ENCODE data around the gene SDK1.
"Not testable (repeated sequence)": the region's sequence is repeated elsewhere in the genome, so short reads cannot be mapped to it uniquely, and the experiment has no call there.

The SDK1 gene

DNA sequence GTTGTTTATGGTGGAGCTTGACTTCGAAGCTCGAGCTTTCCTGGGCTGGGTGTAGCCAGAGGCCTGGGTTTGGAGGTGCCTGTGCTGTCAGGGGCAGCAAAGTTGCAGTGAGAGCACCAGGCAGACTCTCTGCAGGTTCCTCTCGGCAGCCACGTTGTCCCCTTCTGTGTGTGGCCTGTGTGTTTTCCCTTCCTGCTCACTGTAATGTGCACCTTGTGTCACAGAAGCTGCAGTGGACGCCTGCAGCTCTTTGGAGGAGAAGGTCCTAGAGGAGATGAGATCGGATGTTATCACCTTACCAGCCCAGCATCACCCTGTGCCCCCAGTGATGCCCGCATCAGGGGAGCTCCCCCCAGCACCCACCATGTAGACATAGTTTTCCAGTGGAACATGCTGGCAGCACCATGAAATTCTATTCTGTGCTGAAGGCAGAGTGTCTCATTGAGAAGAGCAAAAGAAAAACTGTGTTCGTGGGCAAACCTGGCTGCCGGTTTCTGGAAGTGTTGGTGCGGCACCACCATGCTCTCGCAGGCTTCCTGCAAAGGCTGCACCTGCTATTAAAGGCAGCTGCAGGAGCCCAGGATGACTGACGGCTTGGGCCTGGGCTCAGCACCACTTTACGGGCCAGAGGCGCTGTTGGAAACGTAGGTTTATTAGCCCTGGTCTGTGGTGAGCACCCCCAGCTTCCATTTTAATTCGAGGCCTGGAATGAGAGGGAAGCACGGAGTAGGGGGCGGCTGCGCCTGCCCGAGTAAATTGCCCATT lies 771.3 kb downstream of the SDK1 start:
- no peak for DNase-seq (ENCODE audit: low read depth in 3 of 3)

DNA sequence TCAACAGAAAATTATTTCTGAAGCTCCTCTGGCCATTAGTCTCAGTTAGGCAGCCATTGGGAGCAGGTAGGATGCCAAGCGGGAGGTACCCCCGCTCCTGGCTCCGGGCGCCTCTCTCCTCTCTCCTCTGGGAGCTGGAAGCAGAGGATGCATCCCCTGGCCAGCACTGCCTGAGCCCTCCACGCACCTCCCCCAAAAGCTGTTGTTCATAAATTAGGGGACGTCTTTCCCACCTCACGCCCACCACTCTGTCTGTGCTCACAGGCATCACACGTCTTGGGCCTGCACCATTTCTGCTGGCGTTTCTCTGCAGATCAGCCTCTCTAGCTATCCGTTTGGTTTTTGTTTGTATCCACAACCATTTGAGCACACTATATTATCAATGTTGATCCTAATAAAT lies 772.0 kb downstream of the SDK1 start:
- DNase-seq (ENCODE audit: low read depth in 3 of 3), result no peak

DNA sequence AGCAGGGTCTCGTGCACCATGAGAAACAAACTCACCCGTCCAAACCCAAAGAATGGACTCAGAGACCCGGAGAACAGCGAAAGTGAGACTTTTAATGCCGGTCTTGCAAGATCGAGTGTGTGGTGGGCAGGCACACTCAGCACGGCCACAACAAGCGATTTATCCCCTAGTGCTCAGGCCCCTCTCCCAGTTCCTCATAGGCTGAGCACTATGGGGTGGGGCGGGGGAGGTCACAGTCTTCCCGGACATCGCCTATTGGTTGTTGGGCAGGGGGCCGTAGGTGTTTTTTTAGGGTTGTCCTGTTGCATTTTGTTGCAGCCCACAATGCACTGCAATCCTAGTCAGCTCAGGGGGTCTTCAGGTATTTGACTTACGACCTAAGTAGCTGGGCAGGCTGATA lies 772.7 kb downstream of the SDK1 start:
- no peak for DNase-seq (ENCODE audit: low read depth in 3 of 3)

DNA sequence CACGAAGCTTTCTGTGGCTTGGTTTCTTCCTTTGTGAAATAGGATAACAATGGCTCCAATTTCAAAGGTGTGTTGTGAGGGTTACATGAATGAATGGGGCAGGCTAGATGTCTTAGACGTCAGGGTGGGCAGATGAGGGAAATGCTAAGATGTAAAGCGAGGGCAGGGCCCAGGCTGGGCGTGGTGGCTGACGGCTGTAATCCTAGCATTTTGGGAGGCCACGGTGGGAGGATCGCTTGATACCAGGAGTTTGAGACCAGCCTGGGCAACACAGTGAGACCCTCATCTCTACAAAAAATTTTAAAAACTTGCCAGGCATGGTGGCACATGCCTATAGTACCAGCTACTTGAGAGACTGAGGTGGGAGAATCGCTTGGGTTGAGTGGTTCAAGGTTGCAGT lies 773.4 kb downstream of the SDK1 start:
- DNase-seq (ENCODE audit: low read depth in 3 of 3), result no peak

DNA sequence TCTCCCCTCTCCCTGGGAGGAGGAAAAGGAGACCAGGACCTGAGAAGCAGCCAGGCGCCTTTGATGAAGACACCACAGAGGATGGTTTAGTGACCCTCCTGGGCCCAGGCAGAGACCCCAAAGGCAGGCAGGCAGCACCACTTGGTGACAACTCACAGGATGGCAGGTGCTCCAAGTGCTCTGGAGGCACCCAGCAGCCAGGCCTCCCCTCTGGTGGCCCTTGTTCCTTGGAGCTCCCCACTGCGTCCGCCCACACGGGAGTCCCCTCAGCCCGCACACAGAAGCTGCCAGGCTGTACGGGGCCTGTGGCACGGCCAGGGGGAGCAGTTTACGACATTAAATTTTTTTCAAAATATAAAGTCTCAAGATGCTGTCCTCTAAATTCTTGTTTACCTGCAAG lies 773.9 kb downstream of the SDK1 start:
- DNase-seq (ENCODE audit: low read depth in 3 of 3), result no peak

DNA sequence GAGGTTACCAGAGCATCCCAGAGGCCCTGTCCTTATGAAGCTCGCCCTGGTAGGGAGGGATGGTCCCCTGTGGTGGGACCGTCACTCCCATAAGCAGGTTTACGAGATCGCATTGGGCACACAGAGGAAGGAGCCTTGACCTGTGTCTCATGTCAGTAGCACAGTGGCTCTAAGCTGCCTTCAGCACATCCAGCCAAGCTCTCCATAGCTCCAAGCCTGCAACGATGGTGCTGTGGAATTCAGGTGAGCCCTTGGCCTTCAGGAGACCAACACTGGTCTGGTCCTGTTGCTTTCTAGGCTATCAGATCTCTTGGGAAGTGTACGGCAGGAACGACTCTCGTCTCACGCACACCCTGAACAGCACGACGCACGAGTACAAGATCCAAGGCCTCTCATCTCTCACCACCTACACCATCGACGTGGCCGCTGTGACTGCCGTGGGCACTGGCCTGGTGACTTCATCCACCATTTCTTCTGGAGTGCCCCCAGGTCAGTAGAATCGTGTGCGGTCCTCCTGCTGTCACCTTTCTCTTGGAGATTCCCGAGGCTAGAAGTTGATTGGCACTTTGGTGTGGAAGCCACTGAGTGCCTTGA lies 775.7 kb downstream of the SDK1 start:
- DNase-seq (ENCODE audit: low read depth in 3 of 3), result no peak

DNA sequence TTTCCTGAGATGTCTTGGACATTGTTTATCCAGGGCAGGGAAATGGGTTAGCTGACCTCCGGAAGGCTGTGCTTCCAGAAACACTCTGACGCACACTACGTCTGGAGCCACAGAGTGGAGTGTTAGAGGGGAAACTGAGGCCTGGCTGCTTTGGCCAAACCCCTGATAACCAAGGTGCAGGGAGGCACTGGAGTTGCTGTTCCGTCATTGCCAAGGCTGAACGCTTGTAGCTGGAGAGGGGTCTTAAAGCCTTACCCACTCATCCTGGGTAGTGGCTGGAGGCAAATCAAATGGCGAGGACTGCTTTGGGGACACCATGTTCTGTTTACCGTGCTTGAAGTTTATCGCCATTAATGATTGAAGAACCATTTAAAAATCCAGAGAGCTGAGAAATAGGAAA lies 776.9 kb downstream of the SDK1 start:
- DNase-seq (ENCODE audit: low read depth in 3 of 3), result no peak

DNA sequence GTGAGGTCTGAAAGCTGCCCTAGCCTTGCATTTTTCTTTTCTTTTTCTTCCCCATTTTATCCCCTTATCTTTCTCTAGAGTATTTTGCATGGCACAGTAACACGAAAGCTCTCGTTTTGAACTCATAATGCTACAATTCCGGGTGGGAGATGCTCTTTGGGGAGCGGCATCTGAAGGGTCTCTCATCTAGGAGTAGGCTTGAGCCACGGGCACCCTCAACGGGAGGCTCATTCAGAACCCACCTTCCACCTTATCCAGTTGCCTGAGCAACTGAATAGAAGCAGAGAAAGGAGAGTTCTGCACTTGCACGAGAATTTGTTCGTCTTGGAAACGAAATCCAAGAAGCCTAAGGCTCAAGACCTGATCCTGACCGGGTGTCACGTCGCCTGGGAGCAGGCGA lies 777.5 kb downstream of the SDK1 start:
- DNase-seq (ENCODE audit: low read depth in 3 of 3), result no peak

DNA sequence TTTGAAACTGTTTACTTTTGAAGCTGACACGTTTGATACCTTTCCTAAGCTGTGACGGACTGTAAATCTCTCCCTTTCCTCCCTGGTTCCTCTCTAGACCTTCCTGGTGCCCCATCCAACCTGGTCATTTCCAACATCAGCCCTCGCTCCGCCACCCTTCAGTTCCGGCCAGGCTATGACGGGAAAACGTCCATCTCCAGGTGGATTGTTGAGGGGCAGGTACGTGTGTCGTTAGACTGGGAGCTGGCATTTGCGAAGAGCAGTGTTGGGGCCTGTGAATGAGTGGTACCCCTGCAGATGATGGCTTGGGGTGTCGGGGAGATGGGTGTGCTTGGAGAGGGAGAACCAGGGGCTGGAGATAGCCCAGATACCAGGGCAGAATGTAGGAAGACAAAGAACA lies 778.3 kb downstream of the SDK1 start:
- DNase-seq (ENCODE audit: low read depth in 3 of 3), result no peak

DNA sequence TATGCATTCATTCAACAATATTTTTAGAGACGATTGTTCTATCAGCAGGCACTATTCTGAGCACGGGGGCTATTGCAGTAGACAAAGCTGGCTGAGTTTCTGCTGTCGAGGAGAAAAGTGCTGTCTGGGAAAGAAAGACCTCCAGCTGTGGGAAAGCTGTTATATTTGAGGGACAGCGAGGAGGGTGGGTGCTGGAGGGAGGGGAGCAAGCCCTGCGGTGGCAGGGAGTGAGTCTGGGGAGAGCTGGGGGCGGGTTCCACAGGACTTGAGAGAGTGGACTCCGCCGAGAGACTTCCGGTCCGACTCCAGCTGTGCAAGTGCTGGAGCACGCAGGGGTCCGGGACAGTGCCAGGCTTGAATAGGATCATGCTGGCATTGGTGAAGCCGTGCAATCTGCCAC lies 778.9 kb downstream of the SDK1 start:
- no peak for DNase-seq (ENCODE audit: low read depth in 3 of 3)

DNA sequence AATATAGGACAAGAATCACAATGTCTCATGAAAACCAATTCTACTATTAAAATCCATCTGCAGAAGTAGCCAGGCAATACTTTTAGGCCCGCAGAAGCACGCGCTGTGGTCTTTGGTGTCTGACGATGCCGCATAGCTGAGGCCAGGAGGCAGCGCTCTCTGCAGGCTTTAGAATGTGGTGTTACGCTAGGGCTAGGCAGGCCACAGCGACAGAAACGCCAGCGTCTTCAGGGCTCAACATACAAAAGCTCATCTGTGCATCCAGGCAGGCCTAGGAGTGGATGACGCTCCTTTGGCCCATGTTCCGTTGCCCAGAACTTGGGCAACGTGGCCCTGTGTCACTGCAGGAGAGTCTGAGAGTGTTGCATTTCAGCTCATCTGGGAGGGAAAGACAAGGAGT lies 779.9 kb downstream of the SDK1 start:
- no peak for DNase-seq (ENCODE audit: low read depth in 3 of 3)

DNA sequence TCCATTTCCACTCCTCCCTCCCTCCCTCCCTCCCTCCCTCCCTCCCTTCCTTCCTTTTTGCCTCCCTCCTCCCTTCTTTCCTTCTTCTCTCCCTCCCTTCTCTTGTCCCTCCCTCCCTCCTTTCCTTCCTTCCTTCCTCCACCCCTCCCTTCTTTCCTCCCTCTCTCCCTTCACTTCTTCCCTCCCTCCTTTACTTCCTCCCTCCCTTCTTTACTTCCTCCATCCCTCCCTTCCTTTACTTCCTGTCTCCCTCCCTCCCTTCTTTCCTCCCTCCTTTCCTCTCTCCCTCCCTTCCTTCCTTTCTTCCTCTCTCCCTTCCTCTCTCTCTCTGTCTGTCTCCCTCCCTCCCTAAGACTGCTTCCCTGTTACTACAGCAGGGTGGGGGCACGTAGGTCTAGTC lies 782.5 kb downstream of the SDK1 start:
- DNase-seq (ENCODE audit: low read depth in 3 of 3), result no peak

DNA sequence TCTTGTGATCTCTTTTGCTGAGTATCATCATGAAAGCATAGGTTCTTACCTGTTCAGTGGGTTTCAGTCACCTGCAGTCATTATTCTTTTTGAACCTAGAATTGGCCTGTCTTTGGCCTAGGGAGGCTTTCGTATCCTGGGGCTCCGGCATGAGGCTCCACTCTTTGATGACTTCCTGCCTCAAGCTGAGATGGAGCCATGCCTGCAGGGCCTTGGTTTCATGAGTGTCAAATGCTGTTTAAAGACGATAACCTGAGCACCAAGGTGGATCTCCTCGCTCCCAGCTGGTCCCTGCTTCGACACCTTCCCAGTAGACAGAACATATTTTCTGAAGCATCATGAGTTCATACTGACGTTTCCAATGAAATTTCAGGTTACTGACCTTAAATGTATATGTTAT lies 783.2 kb downstream of the SDK1 start:
- no peak for DNase-seq (ENCODE audit: low read depth in 3 of 3)

DNA sequence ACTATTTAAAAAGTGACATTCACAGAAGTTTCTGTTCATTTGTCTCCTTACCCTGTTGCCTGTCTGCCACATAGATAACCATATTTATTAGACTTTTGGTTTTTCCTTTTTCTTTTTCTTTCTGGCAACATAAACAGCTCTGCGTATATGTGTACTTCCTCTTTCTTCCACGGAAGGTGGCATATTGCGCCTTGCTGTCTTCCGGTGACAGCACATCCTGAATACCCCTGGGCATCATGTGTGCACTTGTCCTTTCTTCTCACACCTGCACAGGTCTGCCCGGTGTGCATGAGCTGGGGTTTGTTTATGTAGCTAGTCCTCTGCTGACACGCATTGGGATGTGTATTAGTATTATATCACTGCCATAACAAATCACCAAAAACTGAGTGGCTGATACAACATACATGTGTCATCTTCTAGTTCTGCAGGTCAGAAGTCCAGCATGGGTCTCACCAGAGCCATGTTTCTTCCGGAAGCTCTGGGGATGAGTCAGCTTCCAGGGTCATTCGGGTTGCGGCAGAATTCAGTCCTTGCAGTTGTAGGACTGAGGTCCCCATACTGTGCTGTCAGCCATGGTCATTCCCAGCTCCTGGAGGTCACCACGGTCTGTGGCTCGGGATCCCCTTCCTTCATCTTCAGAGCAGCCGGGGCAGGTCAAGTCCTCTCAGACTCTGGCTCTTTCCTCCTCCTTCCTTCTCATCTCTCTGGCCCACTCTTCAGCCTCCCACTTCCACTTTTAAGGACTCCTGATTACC lies 785.1 kb downstream of the SDK1 start:
- no peak for DNase-seq (ENCODE audit: low read depth in 3 of 3)

DNA sequence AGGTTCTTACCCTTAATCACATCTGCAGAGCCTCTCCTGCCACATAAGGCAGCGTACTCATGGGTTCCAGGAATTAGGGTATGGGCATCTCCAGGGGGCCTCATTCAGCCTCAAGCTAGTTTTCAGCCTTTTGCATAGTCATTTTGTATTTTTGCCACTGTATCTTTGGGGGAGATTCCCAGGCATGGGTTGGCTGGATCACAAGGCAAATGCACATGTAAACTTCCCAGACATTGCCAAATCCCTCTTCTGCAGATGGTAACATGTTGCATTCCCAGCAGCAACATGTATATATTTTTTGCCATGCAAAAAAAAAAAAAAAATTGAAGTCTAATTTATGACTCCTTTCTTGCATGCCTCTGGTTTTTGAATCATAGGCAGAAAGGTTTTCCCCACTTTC lies 785.7 kb downstream of the SDK1 start:
- no peak for DNase-seq (ENCODE audit: low read depth in 3 of 3)

DNA sequence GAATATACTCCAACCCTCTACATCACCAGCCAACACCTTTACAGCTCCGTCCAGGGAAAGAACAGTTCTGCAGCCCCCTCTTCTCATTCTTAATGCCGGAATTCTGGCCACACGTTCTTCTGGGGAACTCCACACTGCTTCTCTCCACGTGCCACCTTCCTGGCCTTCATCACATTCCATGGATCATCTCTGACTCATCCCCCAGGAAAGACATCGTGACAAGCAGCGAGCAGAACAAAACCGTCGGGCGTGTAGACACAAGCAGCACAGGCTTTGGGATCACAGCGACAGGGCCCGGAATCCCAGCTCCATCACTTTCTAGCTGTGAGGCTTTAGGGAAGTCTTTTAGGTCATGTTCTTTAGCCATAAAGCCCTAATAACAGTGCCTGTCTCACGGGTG lies 790.7 kb downstream of the SDK1 start:
- no peak for DNase-seq (ENCODE audit: low read depth in 3 of 3)

DNA sequence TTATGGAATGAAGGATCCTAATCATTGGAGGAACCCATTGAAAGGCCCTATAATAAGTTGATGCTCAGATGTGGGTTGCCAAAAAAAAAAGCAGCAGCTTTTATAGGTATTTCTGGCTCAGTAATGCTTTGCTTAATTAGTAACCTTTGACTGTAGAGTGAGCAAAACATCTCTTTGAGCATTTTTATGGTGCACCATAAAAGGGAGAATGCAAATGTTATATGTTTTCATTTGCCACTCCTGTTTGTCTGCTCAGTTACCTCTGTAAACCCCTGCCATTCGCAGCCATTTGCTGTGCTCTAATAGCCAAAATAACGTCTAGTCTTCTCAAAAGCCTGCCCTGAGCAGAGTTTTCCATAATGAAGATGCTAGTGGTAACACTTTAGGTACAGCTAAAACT lies 792.0 kb downstream of the SDK1 start:
- no peak for DNase-seq (ENCODE audit: low read depth in 3 of 3)

DNA sequence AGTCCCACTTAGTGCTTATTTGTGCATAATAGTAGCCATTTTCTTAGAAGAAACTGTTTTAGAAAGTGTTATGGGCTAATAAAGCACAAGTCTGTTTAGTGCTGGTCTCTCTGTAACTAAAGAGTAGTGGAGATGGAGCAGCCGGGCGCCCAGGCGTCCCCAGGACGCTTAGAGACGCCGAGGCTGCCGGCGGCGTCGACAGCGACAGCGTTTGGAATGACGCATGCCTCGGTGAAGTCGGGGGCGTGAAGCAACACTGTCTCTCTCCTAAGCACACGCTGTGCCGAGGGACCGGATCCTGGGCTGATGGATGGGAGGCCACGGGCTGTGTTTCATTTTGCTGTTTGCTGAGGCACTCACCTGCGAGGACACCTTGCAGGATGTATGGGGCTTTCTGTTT lies 792.4 kb downstream of the SDK1 start:
- DNase-seq (ENCODE audit: low read depth in 3 of 3), result no peak

DNA sequence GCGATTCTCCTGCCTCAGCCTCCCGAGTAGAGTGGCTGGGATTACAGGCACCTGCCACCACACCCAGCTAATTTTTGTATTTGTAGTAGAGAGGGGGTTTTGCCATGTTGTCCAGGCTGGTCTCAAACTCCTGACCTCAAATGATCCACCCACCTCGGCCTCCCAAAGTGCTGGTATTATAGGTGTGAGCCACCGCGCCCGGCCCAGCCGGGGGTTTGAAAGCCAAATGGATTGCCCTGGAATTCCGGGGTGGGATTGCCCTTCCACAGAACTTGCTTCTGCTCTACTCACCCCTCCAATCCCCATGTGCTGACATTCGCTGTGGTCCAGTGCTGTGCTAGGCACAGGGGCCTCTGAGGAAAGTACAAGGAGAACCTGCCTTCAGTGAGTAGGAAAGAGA lies 793.1 kb downstream of the SDK1 start:
- not testable (repeated sequence) for DNase-seq (ENCODE audit: low read depth in 3 of 3)

DNA sequence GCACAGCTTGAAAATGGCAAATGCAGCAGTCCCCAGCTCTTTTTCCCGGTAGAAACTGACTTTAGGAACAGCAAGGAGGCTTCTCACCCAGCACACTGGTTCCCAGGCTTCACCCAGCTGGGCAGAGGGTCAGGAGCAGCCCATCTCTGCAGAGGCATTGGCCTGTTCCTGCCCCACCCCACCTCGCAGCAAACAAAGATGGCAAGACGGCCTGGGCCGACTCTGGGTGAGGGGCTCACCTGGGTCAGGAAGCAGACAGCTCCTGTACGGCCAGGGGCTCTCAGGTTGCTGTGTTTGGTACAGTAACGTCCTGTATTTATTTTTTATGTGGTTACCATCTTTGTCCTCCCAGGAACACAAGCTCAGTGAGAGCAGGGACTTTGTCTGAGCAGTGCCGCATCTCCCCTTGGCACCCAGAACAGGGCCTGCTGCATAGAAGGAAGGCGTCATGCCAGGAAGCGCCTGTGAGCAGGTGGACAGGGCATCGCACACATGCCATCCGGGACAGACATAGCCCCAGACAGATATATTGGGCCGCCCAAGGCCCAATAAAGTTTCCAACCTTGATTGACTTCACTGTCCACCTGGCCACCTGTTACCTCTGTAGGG lies 796.1 kb downstream of the SDK1 start:
- no peak for DNase-seq (ENCODE audit: low read depth in 3 of 3)

DNA sequence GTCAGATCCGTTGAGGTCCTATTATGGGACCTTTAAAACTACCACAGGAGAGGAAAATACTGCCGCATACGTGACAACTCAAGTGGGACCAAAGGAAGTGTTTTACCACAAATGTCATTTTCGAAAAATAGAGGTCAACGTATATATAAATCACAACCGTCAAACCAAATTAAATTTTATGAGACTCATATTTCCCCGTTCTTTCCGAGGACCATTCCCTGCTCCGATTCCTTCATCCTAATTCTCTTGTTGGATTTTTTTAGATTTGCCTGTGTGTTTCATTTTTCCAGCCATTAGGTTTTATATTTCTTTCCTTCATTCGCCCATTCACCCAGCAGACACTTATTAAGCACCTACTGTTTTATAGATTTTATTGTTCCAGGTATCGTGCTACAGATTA lies 797.1 kb downstream of the SDK1 start:
- DNase-seq (ENCODE audit: low read depth in 3 of 3), result no peak

DNA sequence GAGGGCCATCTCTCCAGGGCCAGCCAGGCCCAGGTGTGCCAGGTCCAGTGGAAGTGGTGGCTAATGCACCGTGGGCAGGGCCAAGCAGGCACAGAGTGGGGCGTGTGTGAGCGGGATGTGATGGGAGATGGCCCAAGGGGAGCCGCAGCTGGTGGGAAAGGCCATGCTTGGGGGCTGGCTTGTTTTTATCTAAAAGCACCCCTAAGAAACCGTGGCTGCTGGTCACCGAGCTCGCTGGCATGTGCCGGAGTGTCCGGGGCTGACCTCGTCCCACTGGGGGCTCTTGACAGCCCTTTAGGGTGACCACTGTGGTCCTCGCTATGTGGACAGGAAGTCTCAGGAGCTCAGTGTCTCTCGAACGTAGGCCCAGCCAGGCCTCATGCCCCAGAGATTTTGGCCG lies 798.6 kb downstream of the SDK1 start:
- no peak for DNase-seq (ENCODE audit: low read depth in 3 of 3)

DNA sequence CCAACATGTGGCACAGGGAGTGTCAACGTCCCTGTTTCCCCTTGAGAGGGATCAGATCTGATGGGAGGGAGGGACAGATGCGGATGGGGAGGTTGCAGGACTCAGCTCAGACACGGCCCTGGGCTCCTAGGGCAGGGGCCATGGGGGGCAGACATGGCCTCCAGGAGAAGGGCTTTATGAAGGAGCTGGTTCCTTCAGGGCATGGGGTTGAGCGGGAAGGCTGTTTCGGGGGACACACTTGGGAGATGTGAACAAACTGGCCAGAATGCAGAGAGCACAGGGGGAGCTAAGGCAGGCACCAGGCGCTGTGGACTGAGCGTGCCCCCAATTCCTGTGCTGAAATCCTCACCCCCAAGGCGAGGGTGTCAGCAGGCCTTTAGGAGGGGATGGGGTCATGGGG lies 799.1 kb downstream of the SDK1 start:
- no peak for DNase-seq (ENCODE audit: low read depth in 3 of 3)
